GM18505 (cell line): ENCODE measurements around the gene CARD8.
"Not testable (repeated sequence)": the region's sequence is repeated elsewhere in the genome, so short reads cannot be mapped to it uniquely, and the experiment has no call there.

Experiments
- ATAC-seq: cut with Tn5 transposase; IDR thresholded peaks from one replicate; pipeline ENCODE4 v1.9.1; 2021; ENCODE audit not compliant: unreplicated experiment
- POLR2A ChIP-seq: IDR thresholded peaks from 4 replicates; pipeline ENCODE4 v1.6.1; 2011; ENCODE audit warnings: borderline replicate concordance; ENCODE audit not compliant: insufficient read depth, insufficient read length; ENCODE audit errors: extremely low read depth

CARD8 gene

DNA sequence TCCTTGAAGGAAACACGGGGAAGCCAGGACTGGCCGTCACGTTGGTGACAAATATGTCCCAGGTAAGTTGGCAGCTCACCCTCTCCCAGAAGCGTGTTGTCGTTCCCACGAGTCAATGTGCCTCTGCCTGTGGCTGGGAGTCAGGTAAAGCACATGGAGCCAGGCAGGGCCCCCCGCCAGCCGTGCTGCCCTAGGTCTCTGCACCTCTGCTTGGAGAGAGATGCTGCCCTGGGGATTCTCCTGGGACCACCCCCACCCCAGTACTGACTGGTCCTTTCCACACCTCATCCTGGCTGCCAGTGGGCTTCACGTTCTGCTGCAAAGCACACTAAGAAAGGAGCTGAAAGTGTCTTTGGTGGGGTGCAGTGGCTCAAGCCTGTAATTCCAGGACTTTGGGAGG, 24.0 kb upstream of the CARD8 start:
- ATAC-seq: no peak
- TF ChIP-seq POLR2A: no peak

DNA sequence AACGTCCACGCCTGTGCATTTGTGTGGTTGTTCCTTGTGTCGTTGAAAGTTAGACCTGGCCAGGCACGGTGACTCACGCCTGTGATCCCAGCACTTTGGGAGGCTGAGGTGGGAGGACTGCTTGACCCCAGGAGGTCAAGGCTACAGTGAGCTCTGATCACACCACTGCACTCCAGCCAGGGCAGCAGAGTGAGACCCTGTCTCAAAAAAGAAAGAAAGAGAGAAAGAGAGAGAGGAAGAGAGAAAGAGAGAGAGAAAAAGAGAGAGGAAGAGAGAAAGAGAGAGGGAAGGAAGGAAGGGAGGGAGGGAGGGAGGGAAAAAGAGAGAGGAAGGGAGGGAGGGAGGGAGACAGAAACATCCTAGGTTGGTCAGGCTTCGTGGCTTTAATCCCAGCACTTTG, 19.2 kb upstream of the CARD8 start:
- no peak for TF ChIP-seq POLR2A

DNA sequence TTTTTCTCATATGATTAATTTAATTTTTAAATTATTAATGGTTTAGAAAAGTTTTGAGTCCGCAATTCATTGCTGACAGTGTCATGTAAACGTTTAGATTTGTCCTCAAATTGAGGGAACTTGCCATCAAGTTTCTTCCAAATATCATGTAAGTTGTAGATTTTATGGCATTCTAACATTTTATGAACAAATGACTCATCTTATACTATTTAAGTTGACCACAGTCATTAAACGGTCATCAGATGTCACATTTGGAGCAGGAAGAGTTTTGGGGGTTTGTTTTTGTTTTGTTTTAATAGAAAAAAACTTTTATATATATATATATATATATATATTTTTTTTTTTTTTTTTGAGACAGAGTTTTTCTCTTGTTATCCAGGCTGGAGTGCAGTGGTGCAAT, 18.5 kb upstream of the CARD8 start:
- no peak for ATAC-seq
- TF ChIP-seq POLR2A: no peak

More for the DNA sequence above, 19.2 kb upstream of the CARD8 start:
- no peak for ATAC-seq

DNA sequence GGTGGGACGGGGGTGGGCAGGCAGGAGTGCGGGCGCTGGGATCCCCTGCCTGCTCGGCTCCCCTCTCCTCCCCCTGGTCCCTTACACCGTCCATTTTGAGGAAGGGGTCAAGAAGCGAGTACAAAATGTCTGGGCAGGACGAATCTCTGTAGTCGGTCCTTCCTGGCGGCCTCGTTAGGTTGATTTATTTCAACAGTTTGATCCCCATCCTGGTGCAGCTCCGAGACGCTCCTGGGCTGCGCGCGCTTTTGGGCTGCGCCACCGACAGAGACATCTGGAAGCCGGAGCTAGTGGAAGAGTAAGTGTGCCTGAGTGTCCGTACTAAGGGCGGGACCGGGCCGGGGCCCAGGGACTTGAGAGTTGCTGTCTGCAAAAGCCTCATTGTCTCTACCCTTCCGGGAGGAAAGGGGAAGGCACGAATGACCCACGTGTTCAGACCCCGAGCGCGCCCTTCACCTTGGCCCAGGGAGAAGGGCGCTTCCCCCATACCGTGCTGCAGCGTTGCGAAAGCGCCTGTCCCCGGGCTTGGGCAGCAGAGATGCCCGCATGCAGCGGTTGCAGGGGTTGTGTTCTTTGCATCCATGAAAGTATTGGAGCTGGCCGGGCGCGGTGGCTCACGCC, 15.9 kb upstream of the CARD8 start:
- peak; percentile 67 for TF ChIP-seq POLR2A
- no peak for ATAC-seq

DNA sequence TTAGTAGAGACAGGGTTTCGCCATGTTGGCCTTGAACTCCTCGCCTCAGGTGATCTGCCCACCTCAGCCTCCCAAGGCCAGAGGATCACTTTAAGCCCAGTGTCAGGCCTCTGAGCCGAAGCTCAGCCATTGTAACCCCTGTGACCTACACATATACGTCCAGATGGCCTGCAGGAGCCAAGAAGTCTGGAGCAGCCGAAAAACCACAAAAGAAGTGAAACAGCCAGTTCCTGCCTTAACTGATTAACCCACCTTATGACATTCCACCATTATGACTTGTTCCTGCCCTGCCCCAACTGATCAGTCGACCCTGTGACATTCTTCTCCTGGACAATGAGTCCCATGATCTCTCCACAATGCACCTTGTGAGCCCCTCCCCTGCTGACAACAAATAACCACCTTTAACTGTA, 13.9 kb upstream of the CARD8 start:
- not testable (repeated sequence) for ATAC-seq

DNA sequence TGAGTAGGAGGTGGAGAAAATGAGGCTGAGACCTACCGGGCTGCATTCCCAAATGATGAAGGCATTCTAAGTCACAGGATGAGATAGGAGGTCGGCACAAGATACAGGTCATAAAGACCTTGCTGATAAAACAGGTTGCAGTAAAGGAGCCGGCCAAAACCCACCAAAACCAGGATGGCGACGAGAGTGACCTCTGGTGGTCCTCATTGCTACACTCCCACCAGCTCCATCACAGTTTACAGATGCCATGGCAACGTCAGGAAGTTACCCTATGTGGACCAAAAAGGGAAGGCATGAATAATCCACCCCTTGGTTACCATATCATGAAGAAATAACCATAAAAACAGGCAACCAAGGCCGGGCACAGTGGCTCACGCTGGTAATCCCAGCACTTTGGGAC, 9.6 kb upstream of the CARD8 start:
- ATAC-seq: not testable (repeated sequence)

DNA sequence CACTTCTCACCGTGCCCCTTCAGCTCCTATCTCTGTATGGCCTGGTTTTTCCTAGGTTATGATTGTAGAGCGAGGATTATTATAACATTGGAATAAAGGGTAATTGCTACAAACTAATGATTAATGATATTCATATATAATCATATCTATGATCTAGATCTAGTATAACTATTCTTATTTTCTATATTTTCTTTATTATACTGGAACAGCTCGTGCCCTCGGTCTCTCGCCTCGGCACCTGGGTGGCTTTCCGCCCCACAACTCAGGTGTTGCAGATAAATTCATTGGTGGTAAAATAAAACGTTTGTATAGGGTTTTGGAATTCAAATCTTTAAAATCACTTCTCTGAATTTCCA, 4.6 kb upstream of the CARD8 start:
- not testable (repeated sequence) for ATAC-seq

DNA sequence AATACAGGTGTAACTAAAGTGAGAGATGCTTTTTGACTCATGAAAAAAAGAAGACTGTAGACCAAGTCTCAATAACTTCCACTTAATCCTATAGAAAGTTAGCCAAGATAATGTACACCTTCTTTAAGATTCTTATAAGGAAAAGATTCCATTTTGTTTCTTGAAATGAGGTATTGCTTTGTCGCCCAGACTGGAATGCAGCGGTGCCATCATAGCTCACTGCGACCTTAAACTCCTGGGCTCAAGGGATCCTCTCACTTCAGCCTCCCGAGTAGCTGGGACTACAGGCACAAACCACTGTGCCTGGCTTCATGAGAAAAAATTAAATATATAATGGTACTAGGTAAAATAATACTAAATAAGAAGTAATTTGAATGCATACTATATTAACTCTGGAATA, 3.3 kb upstream of the CARD8 start:
- ATAC-seq: not testable (repeated sequence)

DNA sequence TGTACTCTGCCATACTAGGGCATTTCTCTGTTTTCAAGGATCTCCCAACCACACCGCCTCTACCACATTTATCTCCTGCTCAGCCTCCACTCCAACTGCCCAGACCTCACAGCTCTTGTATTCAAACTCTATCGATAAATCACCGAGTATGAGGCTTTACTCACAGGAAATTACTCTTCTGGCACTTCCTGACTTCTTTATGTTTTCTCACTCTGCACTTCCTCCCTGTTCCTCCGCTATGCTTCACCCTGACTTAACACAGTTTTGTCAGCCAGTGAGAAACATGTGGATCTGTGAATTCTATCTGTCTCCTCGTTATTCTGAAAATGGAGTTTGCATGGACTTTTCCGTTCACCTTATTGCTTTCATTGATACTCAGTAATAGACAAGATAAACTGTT, 2.6 kb upstream of the CARD8 start:
- no peak for ATAC-seq
- no peak for TF ChIP-seq POLR2A

DNA sequence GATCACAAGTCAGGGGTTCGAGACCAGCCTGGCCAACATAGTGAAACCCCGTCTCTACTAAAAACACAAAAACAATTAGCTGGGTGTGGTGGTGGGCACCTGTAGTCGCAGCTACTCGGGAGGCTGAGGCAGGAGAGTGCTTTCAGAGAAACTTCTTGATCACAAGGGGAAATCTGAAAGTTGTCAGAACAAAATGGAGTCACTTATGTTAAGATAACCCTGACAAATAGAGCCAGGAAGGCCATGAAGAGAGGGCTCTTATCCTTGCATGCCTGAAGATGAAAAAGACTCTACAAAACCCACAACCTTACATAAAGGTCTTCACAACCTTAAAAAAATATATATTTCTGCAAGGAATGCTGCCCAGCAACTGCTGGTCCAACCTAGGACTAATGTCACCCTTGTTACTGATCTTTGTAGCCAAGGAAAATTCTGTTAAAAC, 1.2 kb downstream of the CARD8 start:
- no peak for ATAC-seq
- no peak for TF ChIP-seq POLR2A

DNA sequence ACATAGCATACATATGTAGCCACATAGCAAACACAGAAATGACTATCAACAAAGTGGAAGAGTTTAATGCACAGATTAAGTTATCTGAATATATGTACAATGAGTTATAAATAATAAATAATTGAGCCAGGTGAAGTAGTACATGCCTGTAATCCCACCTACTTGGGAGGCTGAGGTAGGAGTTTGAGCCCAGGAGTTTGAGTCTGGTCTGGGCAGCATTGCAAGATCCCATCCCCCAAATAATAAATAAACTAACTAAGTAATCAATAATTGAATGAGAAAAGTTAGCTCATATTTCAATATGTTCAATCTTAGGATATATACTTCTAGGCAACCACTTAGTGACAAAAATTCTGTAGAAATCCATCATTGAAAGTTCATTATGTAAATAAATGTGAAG, 1.7 kb downstream of the CARD8 start:
- ATAC-seq: no peak
- TF ChIP-seq POLR2A: no peak

DNA sequence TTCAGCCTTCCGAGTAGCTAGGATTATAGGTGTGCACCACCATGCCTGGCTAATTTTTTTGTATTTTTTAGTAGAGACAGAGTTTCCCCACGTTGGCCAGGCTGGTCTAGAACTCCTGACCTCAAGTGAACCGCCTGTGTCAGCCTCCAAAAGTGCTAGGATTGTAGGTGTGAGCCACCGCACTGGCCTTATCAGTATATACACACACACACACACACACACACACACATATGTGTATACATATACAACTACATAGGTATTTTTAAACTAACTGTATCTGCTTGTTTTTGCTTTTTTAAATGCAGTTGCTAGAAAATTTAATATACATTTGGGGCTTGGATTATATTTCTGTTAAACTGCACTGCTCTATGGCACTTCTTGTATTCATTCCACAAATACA, 3.1 kb downstream of the CARD8 start:
- no peak for TF ChIP-seq POLR2A
- no peak for ATAC-seq

DNA sequence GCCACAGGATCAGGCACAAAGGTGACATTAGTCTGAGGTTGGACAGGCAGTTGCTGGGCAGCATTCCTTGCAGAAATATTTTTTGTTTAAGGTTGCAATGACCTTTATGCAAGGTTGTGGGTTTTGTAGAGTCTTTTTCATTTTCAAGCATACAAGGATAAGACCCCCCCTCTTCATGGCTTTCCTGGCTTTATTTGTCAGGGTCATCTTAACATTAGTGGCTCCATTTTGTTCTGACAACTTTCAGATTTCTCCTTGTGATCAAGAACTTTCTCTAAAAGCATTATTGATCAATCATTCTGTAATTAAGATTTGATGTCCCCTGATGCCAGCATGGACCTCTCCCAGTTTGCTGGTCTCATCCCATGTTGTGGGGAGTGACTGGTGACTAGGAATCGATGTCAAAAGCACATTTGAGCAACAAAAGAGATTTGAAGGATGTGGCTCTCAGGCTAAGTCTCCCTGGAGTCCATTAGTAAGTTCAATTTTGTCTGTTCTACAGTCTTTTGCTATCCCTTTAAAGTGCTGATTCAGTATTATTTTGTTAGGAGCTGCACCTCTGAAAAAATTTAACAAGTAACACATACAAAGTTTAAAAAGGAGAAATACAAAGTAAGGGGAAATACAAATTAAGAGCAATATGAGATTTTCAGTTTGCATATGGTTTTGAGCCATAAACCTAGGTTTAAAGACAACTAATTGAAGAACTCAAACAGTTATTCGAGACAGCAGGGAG, 5.3 kb downstream of the CARD8 start:
- no peak for ATAC-seq
- TF ChIP-seq POLR2A: no peak

DNA sequence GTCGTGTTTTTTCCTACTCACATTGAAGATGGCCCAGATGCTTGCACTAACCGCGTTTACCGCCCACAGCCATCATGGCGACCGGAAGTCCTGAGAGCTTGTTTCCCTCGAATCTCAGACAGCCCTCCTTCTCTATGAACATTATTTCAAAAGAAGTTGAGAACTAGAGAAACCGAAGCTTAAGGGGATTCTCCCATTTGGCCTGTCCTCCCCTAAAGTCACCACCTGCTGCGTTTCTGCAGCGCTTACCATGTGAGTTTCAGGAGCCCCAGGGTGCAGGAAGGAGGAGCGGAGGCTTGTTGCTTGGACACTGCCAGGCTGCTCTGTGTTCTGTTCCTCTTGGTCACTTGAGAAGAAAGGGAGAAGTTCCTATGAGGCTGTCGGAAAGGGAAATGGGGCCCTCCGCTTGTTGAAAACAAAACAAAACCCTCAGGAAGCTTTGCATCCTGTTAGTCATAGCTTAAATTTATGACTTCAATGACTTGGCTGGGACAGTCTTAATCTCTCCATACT, 6.2 kb downstream of the CARD8 start:
- TF ChIP-seq POLR2A: peak; percentile 87
- peak; percentile 59 for ATAC-seq
